NCI-H2107 (cell line): ENCODE results near the gene UTF1.
"Not testable (repeated sequence)": the region's sequence is repeated elsewhere in the genome, so short reads cannot be mapped to it uniquely, and the experiment has no call there.

Source experiments
- DNase-seq: peaks from one replicate; lab custom pipeline; 2025; lab: John Stamatoyannopoulos, UW

Gene UTF1

GRCh38 chr10:133209641-133210040 is 20.4 kb upstream of the UTF1 start:
- no peak for DNase-seq

- no peak for DNase-seq
Measured at GRCh38 chr10:133210398-133211140, 19.4 kb upstream of the UTF1 start.

GRCh38 chr10:133211141-133211830 is 18.7 kb upstream of the UTF1 start:
- DNase-seq, result no peak

GRCh38 chr10:133211959-133212852 is 17.8 kb upstream of the UTF1 start:
- no peak for DNase-seq

- DNase-seq, result no peak
Measured at GRCh38 chr10:133212853-133213494, 17.0 kb upstream of the UTF1 start.

GRCh38 chr10:133213641-133214467 is 16.2 kb upstream of the UTF1 start:
- DNase-seq, result no peak

- no peak for DNase-seq
Measured at GRCh38 chr10:133214468-133215410, 15.3 kb upstream of the UTF1 start.

- no peak for DNase-seq
Measured at GRCh38 chr10:133215586-133215985, 14.4 kb upstream of the UTF1 start.

- no peak for DNase-seq
Measured at GRCh38 chr10:133216776-133217175, 13.2 kb upstream of the UTF1 start.

GRCh38 chr10:133217800-133218589 is 12.0 kb upstream of the UTF1 start:
- DNase-seq, result no peak

- DNase-seq, result no peak
Measured at GRCh38 chr10:133218891-133219290, 11.1 kb upstream of the UTF1 start.

- DNase-seq, result no peak
Measured at GRCh38 chr10:133219782-133220181, 10.2 kb upstream of the UTF1 start.

- no peak for DNase-seq
Measured at GRCh38 chr10:133221331-133221730, 8.7 kb upstream of the UTF1 start.

GRCh38 chr10:133221756-133222155 is 8.3 kb upstream of the UTF1 start:
- not testable (repeated sequence) for DNase-seq

- DNase-seq, result no peak
Measured at GRCh38 chr10:133224076-133224475, 5.9 kb upstream of the UTF1 start.

GRCh38 chr10:133224756-133225372 is 5.2 kb upstream of the UTF1 start:
- no peak for DNase-seq

GRCh38 chr10:133225707-133226191 is 4.3 kb upstream of the UTF1 start:
- DNase-seq, result no peak

GRCh38 chr10:133226251-133226808 is 3.7 kb upstream of the UTF1 start:
- DNase-seq, result no peak
